C4-2B (cell line): ENCODE results near the gene NSL1.

Experiments
- ZFX ChIP-seq: fragments of 450-650 bp; IDR thresholded peaks from 2 replicates; pipeline ENCODE4 v1.6.1; 2017
- TF ChIP-seq, protein P1 (sequence below): fragments of 450-650 bp; conservative IDR thresholded peaks from 2 replicates; pipeline ENCODE4 v1.5.1; 2017; ENCODE audit warnings: mild to moderate bottlenecking

DNA sequence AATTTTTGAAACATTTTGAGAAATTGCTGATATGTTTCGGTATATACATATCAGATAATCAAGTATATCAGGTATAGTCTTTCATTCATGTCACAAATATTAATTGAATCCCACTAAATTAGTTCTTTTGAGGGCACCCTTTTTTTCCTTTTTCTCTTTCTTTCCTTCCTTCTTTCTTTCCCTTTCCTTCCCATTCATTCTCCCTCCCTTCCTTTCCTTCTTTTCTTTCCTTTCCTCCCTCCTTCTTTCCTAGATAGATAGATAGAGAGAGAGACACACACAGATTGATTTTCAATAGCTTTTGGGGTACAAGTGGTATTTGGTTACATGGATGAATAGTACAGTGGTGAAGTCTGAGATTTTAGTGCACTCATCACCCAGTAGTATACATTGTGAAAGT is 5.7 kb downstream of the NSL1 start:
- TF ChIP-seq, protein P1, sequence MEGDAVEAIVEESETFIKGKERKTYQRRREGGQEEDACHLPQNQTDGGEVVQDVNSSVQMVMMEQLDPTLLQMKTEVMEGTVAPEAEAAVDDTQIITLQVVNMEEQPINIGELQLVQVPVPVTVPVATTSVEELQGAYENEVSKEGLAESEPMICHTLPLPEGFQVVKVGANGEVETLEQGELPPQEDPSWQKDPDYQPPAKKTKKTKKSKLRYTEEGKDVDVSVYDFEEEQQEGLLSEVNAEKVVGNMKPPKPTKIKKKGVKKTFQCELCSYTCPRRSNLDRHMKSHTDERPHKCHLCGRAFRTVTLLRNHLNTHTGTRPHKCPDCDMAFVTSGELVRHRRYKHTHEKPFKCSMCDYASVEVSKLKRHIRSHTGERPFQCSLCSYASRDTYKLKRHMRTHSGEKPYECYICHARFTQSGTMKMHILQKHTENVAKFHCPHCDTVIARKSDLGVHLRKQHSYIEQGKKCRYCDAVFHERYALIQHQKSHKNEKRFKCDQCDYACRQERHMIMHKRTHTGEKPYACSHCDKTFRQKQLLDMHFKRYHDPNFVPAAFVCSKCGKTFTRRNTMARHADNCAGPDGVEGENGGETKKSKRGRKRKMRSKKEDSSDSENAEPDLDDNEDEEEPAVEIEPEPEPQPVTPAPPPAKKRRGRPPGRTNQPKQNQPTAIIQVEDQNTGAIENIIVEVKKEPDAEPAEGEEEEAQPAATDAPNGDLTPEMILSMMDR: no peak
- TF ChIP-seq ZFX: no peak
